HUES48 (cell line): ENCODE measurements around the gene CDCA7.
A peak's percentile ranks its signal among the peaks of the same experiment; 100 is the strongest.

Experiments
- H3K27ac ChIP-seq: one replicate; pipeline ENCODE4 v1.7.0; 2013; ENCODE audit warnings: low read depth, low read length, inconsistent platforms
- H3K27me3 ChIP-seq: 2 replicates; pipeline ENCODE4 v1.6.1; 2013; ENCODE audit warnings: mild to moderate bottlenecking, low read length; ENCODE audit not compliant: control insufficient read depth, insufficient read depth
- H3K36me3 ChIP-seq: 2 replicates; pipeline ENCODE4 v1.6.1; 2013; ENCODE audit warnings: low read length; ENCODE audit not compliant: control insufficient read depth, insufficient read depth
- H3K4me1 ChIP-seq: 2 replicates; pipeline ENCODE4 v1.6.1; 2013; ENCODE audit warnings: mild to moderate bottlenecking, low read length; ENCODE audit not compliant: control insufficient read depth, insufficient read depth
- H3K4me3 ChIP-seq: 2 replicates; pipeline ENCODE4 v1.5.1; 2013; ENCODE audit warnings: mild to moderate bottlenecking, low read depth, low read length
- H3K9ac ChIP-seq: 2 replicates; pipeline ENCODE4 v1.6.1; 2013; ENCODE audit warnings: mild to moderate bottlenecking, low read depth, low read length, moderate library complexity
- H3K9me3 ChIP-seq: 2 replicates; pipeline ENCODE4 v1.6.1; 2013; ENCODE audit warnings: low read length; ENCODE audit not compliant: control insufficient read depth, insufficient read depth

Gene CDCA7

GRCh38 chr2:173346035-173346434 lies 8.6 kb upstream of the CDCA7 start:
- no peak overlapping the region for H3K4me3 ChIP-seq
- no peak overlapping the region for H3K9ac ChIP-seq
- H3K27ac ChIP-seq = no peak overlapping the region
- H3K4me1 ChIP-seq = no peaks in the 10 kb centered on the region
- peaks cover 11% of the 10 kb centered on the region for H3K9me3 ChIP-seq
- H3K36me3 ChIP-seq = no peaks in the 10 kb centered on the region
- H3K27me3 ChIP-seq = no peaks in the 10 kb centered on the region

- Histone ChIP-seq H3K27me3 (no peaks in the 10 kb centered on the region), H3K9ac (no peak overlapping the region), H3K36me3 (no peaks in the 10 kb centered on the region), H3K9me3 (peaks cover 11% of the 10 kb centered on the region), H3K4me3 (no peak overlapping the region), H3K27ac (no peak overlapping the region), H3K4me1 (peaks cover under 1% of the 10 kb centered on the region; the same call in 1 of the 2 replicates)
Measured at GRCh38 chr2:173347305-173348168, 7.1 kb upstream of the CDCA7 start.

- Histone ChIP-seq H3K9ac (no peak overlapping the region), H3K27me3 (no peaks in the 10 kb centered on the region), H3K36me3 (no peaks in the 10 kb centered on the region), H3K4me3 (no peak overlapping the region), H3K27ac (no peak overlapping the region), H3K4me1 (peaks cover 17% of the 10 kb centered on the region), H3K9me3 (peaks cover 11% of the 10 kb centered on the region)
Measured at GRCh38 chr2:173349287-173349686, 5.4 kb upstream of the CDCA7 start.

GRCh38 chr2:173350383-173350782 lies 4.3 kb upstream of the CDCA7 start:
- Histone ChIP-seq H3K4me3 (no peak overlapping the region), H3K9ac (no peak overlapping the region), H3K27ac (no peak overlapping the region), H3K9me3 (peaks cover 9% of the 10 kb centered on the region), H3K4me1 (peaks cover 17% of the 10 kb centered on the region), H3K27me3 (no peaks in the 10 kb centered on the region), H3K36me3 (no peaks in the 10 kb centered on the region)

- no peak overlapping the region for H3K27ac ChIP-seq
- H3K9me3 ChIP-seq = no peaks in the 10 kb centered on the region; the same call in 1 of the 2 replicates
- H3K36me3 ChIP-seq = 0 out of 2 replicates have a peak, but pooled peaks cover 6% of the 10 kb centered on the region
- H3K9ac ChIP-seq = no peak overlapping the region
- peaks cover 28% of the 10 kb centered on the region for H3K4me1 ChIP-seq
- no peak overlapping the region for H3K4me3 ChIP-seq
- no peaks in the 10 kb centered on the region for H3K27me3 ChIP-seq
Measured at GRCh38 chr2:173351879-173352278, 2.8 kb upstream of the CDCA7 start.

- peak overlapping the region; percentile 87 for H3K4me3 ChIP-seq
- peak overlapping the region; percentile 100 for H3K9ac ChIP-seq
- peak overlapping the region; percentile 94 for H3K27ac ChIP-seq
- H3K36me3 ChIP-seq = peaks cover 12% of the 10 kb centered on the region
- peaks cover 37% of the 10 kb centered on the region for H3K4me1 ChIP-seq
- no peaks in the 10 kb centered on the region for H3K27me3 ChIP-seq
- no peaks in the 10 kb centered on the region; the same call in 1 of the 2 replicates for H3K9me3 ChIP-seq
Measured at GRCh38 chr2:173353556-173353955, 1.1 kb upstream of the CDCA7 start.

- Histone ChIP-seq H3K27me3 (no peaks in the 10 kb centered on the region), H3K36me3 (peaks cover 18% of the 10 kb centered on the region), H3K9me3 (no peaks in the 10 kb centered on the region; the same call in 1 of the 2 replicates), H3K27ac (peak overlapping the region; percentile 94), H3K4me3 (peak overlapping the region; percentile 87), H3K9ac (peak overlapping the region; percentile 100), H3K4me1 (peaks cover 37% of the 10 kb centered on the region)
Measured at GRCh38 chr2:173354073-173354581, 545 bp upstream of the CDCA7 start.

GRCh38 chr2:173355132-173355865 lies 627 bp downstream of the CDCA7 start:
- no peaks in the 10 kb centered on the region; the same call in 1 of the 2 replicates for H3K9me3 ChIP-seq
- H3K9ac ChIP-seq = peak overlapping the region; percentile 100
- H3K27ac ChIP-seq = peak overlapping the region; percentile 94
- peak overlapping the region; percentile 87 for H3K4me3 ChIP-seq
- H3K36me3 ChIP-seq = peaks cover 30% of the 10 kb centered on the region
- H3K4me1 ChIP-seq = peaks cover 37% of the 10 kb centered on the region
- no peaks in the 10 kb centered on the region for H3K27me3 ChIP-seq

GRCh38 chr2:173355866-173356508 lies 1.3 kb downstream of the CDCA7 start:
- peak overlapping the region; percentile 87 for H3K4me3 ChIP-seq
- H3K27ac ChIP-seq = no peak overlapping the region

GRCh38 chr2:173357346-173357745 lies 2.7 kb downstream of the CDCA7 start:
- peaks cover 37% of the 10 kb centered on the region for H3K4me1 ChIP-seq
- peaks cover 49% of the 10 kb centered on the region for H3K36me3 ChIP-seq
- H3K27ac ChIP-seq = no peak overlapping the region
- H3K9ac ChIP-seq = no peak overlapping the region
- no peaks in the 10 kb centered on the region for H3K27me3 ChIP-seq
- peak overlapping the region; percentile 87 for H3K4me3 ChIP-seq
- H3K9me3 ChIP-seq = no peaks in the 10 kb centered on the region

More at GRCh38 chr2:173355866-173356508, 1.3 kb downstream of the CDCA7 start:
- H3K36me3 ChIP-seq = peaks cover 37% of the 10 kb centered on the region
- peaks cover 37% of the 10 kb centered on the region for H3K4me1 ChIP-seq
- no peaks in the 10 kb centered on the region for H3K27me3 ChIP-seq
- H3K9ac ChIP-seq = peak overlapping the region; percentile 100
- H3K9me3 ChIP-seq = no peaks in the 10 kb centered on the region; the same call in 1 of the 2 replicates
